ENCODE results near the gene MAGI1.
"Not testable (repeated sequence)": the region's sequence is repeated elsewhere in the genome, so short reads cannot be mapped to it uniquely, and the experiment has no call there.

MAGI1 gene

GRCh38 chr3:66033241-66034138, 5.2 kb downstream of the MAGI1 start:
- FAIRE-seq (no peak), DNase-seq (ENCODE audit: insufficient read length, low spot score) (no peak)
- no peak for TF ChIP-seq CTCF (IDR thresholded peaks at IDR 0.05; ENCODE audit: insufficient read depth, missing control alignments)

- no peak for DNase-seq (ENCODE audit: insufficient read length, low spot score)
- no peak for TF ChIP-seq CTCF (IDR thresholded peaks at IDR 0.05; ENCODE audit: insufficient read depth, missing control alignments)
- no peak for FAIRE-seq
These were observed 7.5 kb downstream of the MAGI1 start for GRCh38 chr3:66031102-66031698.

GRCh38 chr3:66029443-66029842, 9.3 kb downstream of the MAGI1 start:
- DNase-seq (ENCODE audit: insufficient read length, low spot score) (no peak), FAIRE-seq (no peak)
- no peak for TF ChIP-seq CTCF (IDR thresholded peaks at IDR 0.05; ENCODE audit: insufficient read depth, missing control alignments)

- TF ChIP-seq CTCF (IDR thresholded peaks at IDR 0.05; ENCODE audit: insufficient read depth, missing control alignments) = no peak
- no peak for FAIRE-seq
These were observed 9.7 kb downstream of the MAGI1 start for GRCh38 chr3:66029014-66029413.

GRCh38 chr3:66028457-66028856, 10.3 kb downstream of the MAGI1 start:
- FAIRE-seq (no peak), DNase-seq (ENCODE audit: insufficient read length, low spot score) (no peak)
- no peak for TF ChIP-seq CTCF (IDR thresholded peaks at IDR 0.05; ENCODE audit: insufficient read depth, missing control alignments)

More at GRCh38 chr3:66029014-66029413, 9.7 kb downstream of the MAGI1 start:
- no peak for DNase-seq (ENCODE audit: insufficient read length, low spot score)

- DNase-seq (ENCODE audit: insufficient read length, low spot score); FAIRE-seq: not testable (repeated sequence)
These were observed 11.6 kb downstream of the MAGI1 start for GRCh38 chr3:66027099-66027498.

GRCh38 chr3:66023738-66024385, 14.9 kb downstream of the MAGI1 start:
- DNase-seq (ENCODE audit: insufficient read length, low spot score) (no peak), FAIRE-seq (no peak)
- TF ChIP-seq CTCF (IDR thresholded peaks at IDR 0.05; ENCODE audit: insufficient read depth, missing control alignments) = no peak

Data from D721Med (cell line).